Right ventricle myocardium inferior (tissue), 1 donor: Measurements from ENCODE around the gene ENPP3. TPM values are rescaled to one million over a fixed set of nuclear protein-coding genes. Genes with fewer than 3 reads are reported as not detected.

ENCODE experiments used
- ATAC-seq: fragments of 200-7000 bp; cut with Tn5 transposase; one replicate; pipeline ENCODE4 v1.9.1; 2020; ENCODE audit warnings: mild to moderate bottlenecking, moderate library complexity
- DNase-seq: peaks from one replicate; pipeline ENCODE4 v3.0.0; 2021; ENCODE audit errors: missing footprints
- intact Hi-C: fragments of 100-400 bp; cut with DNase I; formaldehyde crosslinking; loops from one replicate; pipeline ENCODE4 v1.11.0; 2022
- total RNA-seq: library from RNA; stranded (reverse); fragmentation: NEBNext Ultra II Directional; extraction: Animal tissue kit (Norgen Biotek cat#: 25700); gene quantifications from one replicate; pipeline ENCODE4 v1.2.1, GENCODE V29; 2021
- donor health status: DM: no; HTN: yes; CAD: no; lungs with severe emphysema.

The ENPP3 gene
- total RNA-seq, 1 donor from 2014 or later, result 0.16 TPM

DNA sequence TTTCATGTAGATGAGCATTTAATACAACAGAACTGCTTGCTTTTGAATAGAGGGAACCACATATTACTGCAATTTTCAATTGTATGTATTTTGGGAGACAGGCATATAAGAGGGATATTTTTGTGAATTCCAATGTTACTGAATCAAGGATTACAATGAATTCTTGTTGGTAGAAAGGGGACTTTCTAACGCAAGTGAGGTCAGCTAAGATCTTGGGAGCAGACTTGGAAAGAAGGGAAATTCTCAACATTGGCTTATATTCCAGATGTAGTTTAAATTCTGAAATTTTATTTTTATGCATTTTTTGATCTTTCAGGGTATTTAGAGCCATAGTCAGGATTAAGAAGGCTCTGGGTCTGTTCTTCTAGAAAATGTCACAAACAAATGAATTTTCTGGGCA, 117.0 kb downstream of the ENPP3 start:
- no peak for ATAC-seq
- intact Hi-C loops, result no loop called here
- DNase-seq, result no peak

DNA sequence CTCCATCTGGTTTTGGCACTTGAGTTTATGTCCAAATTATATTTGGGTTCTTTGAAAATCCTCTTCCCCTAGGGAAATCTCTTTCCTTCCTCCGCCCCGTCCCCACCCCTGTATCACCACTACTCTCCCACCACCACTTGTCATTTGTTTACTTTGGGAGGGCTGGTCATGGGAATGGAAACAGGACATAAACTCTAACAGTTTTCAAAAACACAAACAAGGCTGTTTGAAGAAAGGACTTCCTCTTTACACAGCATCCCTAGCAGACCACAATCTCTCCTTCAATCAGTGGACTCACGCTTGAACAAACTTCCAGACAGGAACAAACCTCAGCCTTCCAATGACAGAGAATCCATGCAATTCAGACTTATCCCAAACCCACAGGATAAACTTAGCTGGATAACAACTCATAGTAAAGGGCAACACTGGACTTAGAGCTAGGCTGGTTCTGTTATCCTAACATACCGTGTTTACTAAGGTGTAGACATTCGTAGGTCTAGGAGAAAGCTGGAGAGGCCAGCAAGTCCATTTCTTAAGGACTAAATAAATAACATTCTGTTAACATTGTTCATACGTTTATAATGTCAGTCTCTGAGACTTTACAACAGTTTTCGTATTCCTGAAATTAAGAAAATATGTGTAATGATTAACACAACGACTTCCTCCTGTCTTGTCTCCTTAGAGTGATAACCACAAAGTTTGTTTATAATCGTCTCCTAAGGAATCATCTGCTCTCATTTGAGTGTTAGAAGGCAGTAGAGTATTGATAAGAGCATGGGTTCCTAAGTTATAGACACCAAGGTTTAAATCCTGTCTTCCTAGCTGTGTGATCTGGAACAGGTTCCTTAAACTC, 117.8 kb downstream of the ENPP3 start:
- no peak for DNase-seq
- ATAC-seq, result peak; percentile 44
- intact Hi-C loops, result no loop called here

GRCh38 chr6:131755597-131755996, 118.5 kb downstream of the ENPP3 start:
- intact Hi-C loops, result no loop called here
- DNase-seq, result no peak
- ATAC-seq, result no peak

DNA sequence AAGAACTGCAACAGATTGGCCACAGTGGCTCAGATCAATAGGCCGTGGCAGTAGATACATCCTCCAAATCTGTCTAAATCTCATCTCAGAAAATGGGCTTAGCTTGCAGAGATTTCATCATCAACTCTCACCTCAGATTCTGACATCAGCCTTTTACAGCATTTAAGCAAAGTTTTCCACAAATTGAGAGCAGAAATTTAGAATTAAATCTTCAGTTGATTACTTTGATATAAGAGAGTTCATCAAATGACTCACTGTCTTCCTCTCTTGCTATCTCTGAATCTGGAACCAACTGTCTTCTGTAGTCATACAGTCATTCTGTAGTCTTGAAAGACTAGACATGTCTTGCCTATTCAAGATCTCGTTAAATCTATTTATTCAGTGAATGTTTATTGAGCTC, 118.9 kb downstream of the ENPP3 start:
- DNase-seq, result no peak
- ATAC-seq, result no peak
- intact Hi-C loops, result no loop called here

- intact Hi-C loops, result no loop called here
- no peak for DNase-seq
- no peak for ATAC-seq
Observed at GRCh38 chr6:131758920-131759319, 121.8 kb downstream of the ENPP3 start.

DNA sequence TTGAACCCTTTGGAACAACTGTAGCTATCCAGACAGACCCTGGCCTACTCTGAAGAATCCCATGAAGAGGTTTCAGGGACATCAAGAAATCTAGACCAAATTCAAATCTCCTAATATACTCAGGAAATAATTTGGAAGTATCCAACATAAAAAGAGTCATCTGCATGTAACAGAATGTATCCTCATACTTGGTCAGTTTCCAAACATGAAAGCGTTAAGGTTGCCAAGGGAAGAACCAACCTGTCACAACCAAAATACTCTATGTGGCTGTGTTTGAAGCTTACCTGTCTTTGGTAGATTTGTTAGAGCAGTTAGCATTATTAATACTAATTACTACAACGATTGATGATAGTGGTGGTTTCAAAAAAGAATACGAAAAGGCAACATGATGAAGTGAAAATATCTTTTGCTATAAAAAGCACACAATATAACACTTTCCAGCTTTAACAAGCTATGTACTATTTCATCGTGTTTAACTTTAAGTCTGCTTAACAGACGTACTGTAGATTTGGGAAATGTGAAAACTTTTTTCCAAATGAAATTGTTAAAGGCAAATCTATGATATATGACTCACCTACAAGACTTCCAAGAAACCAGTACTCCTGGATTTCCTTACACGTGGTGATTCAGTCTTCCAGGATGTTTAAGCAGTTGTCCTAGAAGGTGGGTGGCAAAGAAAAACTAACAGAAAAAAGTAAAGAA, 124.1 kb downstream of the ENPP3 start:
- no peak for DNase-seq
- intact Hi-C loops, result no loop called here
- no peak for ATAC-seq

GRCh38 chr6:131761762-131762067, 124.6 kb downstream of the ENPP3 start:
- DNase-seq, result no peak
- ATAC-seq, result no peak
- intact Hi-C loops, result no loop called here

DNA sequence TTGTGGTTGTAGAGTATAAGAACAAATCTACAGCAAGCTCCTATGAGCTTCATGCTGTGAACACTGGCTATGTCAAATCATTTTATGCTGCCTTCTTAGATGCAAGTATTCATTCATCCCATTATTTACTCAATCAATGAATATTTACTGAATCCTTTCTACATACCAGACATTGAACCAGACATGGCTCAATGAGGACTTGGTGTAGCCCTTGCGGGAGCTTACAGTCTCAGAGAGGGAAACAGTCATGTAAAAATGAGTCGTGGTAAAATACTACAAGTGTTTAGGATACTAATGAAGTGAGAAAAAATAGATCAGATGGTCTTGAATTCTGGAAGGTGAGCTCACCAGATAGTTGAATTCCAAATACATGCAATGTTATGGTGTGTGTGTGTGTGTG, 125.9 kb downstream of the ENPP3 start:
- intact Hi-C loops, result no loop called here
- no peak for ATAC-seq
- no peak for DNase-seq

DNA sequence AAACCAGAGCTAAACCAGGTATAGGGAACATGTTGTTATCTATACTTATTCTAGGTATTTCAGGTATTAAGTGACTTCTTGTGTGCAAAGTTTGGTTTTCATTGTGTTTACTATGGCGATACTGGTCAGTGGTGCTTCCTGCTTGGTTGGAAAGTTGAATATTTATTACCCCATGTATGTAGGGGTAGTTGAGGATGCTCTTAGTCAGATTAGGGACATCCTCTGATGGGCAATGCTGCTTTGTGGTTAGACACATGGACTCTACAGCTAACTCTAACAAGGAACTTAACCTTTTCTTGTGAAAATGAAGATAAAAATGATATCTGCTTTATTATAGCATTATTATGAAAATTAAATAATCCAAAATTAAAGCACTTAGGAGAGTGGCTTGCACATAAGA, 126.6 kb downstream of the ENPP3 start:
- intact Hi-C loops, result no loop called here
- no peak for ATAC-seq
- DNase-seq, result no peak

- DNase-seq, result no peak
- ATAC-seq, result no peak
- intact Hi-C loops, result no loop called here
Observed at GRCh38 chr6:131764350-131764749, 127.2 kb downstream of the ENPP3 start.

- DNase-seq, result no peak
- intact Hi-C loops, result no loop called here
- peak; percentile 83 for ATAC-seq
Observed at GRCh38 chr6:131765081-131765803, 128.1 kb downstream of the ENPP3 start.

DNA sequence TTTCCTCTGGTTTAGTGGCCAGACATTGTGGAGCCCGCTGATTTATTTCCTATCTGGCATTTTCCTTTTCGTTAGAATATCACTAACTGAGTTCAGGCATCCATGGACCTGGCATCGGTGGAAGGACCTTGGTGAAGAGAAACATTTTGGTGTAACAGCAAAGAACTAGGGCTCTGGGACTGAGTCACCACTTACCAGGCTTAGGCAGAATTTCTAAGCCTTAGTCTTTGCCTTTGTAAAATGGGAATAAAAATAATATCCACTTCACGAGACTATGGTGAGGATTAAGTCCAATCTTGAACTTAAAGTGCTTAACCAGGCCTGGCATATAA, 128.7 kb downstream of the ENPP3 start:
- no peak for ATAC-seq
- intact Hi-C loops, result no loop called here
- no peak for DNase-seq

- DNase-seq, result no peak
- no peak for ATAC-seq
- intact Hi-C loops, result no loop called here
Observed at GRCh38 chr6:131766631-131767030, 129.5 kb downstream of the ENPP3 start.

GRCh38 chr6:131768964-131769363, 131.9 kb downstream of the ENPP3 start:
- DNase-seq, result no peak
- intact Hi-C loops, result no loop called here
- no peak for ATAC-seq

- intact Hi-C loops, result no loop called here
- DNase-seq, result no peak
- ATAC-seq, result no peak
Observed at GRCh38 chr6:131769385-131770141, 132.5 kb downstream of the ENPP3 start.

DNA sequence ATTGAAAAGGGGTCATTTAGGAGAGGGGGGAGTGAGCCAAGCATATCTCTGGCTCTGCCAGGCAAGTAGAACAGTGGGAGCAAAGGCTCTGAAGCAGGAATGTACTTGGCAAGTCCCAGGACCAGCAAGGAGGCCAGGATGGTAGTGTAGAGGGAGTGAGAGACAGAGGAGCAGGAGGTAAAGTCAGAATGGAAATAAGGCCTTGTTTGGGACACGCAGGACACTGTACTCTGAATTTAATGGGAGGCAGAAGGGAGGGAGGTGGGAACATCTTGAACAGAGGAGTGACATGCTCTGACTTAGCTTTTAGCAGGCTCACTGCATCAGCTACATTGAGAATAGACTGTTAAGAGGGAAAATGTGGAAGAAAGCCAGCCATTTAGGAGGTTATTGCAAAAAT, 133.7 kb downstream of the ENPP3 start:
- DNase-seq, result no peak

GRCh38 chr6:131773284-131773950, 136.3 kb downstream of the ENPP3 start:
- ATAC-seq, result peak; percentile 54
- no peak for DNase-seq
- intact Hi-C loops, result no loop called here

More for the DNA sequence above, 133.7 kb downstream of the ENPP3 start:
- intact Hi-C loops, result no loop called here
- no peak for ATAC-seq

GRCh38 chr6:131775886-131776285, 138.8 kb downstream of the ENPP3 start:
- ATAC-seq, result no peak
- intact Hi-C loops, result no loop called here

DNA sequence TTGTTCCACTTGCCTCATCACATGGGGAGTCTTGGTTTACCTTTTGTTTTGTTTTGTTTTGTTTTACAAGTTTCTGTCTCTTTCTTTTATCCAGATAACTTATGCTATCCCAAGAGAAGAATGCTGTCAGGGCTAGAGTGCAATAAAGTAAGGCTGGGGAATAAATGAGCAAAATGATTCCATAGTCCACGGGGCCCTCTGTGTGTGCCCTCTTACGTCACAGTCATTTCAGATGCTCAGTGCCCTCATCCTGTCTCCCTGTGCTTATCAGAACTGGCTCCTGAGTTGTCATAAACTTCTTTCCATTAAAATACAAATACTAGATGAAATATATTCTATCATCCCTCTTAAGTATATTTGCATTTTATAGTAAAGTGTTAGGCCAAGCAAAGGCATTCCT, 139.9 kb downstream of the ENPP3 start:
- ATAC-seq, result no peak

More at GRCh38 chr6:131775886-131776285, 138.8 kb downstream of the ENPP3 start:
- DNase-seq, result no peak

More for the DNA sequence above, 139.9 kb downstream of the ENPP3 start:
- no peak for DNase-seq
- intact Hi-C loops, result no loop called here
